LNCaP clone FGC (cell line): ENCODE results near the gene MOB4.

ENCODE experiments used
- DNase-seq: peaks from one replicate; pipeline ENCODE4 v3.0.0-alpha.2; 2011; ENCODE audit warnings: low read depth
- H3K4me3 ChIP-seq: 2 replicates; pipeline ENCODE4 v1.5.1; 2011; ENCODE audit warnings: mild to moderate bottlenecking, low read depth, low read length, control low read depth
- TF ChIP-seq, protein P1 (sequence below): IDR thresholded peaks from 2 replicates; pipeline ENCODE4 v1.5.1; 2012; ENCODE audit warnings: mild to moderate bottlenecking; ENCODE audit not compliant: control insufficient read depth, insufficient read depth; ENCODE audit errors: extremely low read depth

MOB4 gene

DNA sequence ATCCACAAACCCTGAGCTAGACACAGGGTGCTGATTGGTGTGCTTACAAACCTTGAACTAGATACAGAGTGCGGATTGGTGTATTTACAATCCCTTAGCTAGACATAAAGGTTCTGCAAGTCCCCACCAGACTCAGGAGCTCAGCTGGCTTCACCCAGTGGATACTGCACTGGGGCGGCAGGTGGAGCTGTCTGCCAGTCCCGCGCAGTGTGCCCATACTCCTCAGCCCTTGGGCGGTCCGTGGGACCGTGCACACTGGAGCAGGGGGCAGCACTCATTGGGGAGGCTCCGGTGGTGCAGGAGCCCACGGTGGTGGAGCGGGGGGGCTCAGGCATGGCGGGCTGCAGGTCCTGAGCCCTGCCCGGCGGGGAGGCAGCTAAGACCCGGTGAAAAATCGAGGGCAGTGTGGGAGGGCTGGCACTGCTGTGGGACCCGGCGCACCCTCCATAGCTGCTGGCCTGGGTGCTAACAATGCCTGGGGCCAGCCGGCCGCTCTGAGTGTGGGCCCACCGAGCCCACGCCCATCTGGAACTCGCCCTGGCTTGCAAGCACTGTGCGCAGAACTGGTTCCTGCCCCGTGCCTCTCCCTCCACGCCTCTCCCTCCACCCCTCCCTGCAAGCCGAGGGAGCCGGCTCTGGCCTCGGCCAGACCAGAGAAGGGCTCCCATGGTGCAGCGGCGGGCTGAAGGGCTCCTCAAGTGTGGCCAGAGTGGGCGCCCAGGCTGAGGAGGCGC lies 75.6 kb downstream of the MOB4 start:
- TF ChIP-seq, protein P1, sequence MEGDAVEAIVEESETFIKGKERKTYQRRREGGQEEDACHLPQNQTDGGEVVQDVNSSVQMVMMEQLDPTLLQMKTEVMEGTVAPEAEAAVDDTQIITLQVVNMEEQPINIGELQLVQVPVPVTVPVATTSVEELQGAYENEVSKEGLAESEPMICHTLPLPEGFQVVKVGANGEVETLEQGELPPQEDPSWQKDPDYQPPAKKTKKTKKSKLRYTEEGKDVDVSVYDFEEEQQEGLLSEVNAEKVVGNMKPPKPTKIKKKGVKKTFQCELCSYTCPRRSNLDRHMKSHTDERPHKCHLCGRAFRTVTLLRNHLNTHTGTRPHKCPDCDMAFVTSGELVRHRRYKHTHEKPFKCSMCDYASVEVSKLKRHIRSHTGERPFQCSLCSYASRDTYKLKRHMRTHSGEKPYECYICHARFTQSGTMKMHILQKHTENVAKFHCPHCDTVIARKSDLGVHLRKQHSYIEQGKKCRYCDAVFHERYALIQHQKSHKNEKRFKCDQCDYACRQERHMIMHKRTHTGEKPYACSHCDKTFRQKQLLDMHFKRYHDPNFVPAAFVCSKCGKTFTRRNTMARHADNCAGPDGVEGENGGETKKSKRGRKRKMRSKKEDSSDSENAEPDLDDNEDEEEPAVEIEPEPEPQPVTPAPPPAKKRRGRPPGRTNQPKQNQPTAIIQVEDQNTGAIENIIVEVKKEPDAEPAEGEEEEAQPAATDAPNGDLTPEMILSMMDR: no peak
- DNase-seq: no peak

GRCh38 chr2:197596766-197597165 lies 80.9 kb downstream of the MOB4 start:
- TF ChIP-seq, protein P1: no peak
- H3K4me3 ChIP-seq: no peak overlapping the region
- no peak for DNase-seq

More for the DNA sequence above, 75.6 kb downstream of the MOB4 start:
- H3K4me3 ChIP-seq: no peak overlapping the region

DNA sequence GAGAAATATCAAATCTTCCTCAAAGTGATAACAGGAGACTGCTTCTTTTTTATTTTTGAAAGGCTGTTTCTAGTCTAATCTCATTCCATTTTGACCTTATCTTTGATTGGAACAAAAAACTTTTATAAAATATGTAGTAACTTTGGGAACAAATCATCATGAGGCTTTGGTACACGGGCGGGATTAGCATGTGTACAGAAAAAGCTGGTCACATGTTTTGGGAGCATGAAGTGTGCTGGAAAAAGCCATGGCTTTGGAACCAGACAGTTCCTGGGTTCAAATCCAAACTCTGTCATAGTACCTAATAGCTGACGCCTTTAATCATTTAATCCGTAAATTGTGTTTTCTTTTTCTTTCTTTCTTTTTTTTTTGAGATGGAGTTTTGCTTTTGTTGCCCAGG lies 81.3 kb downstream of the MOB4 start:
- TF ChIP-seq, protein P1: no peak

GRCh38 chr2:197598450-197598849 lies 82.6 kb downstream of the MOB4 start:
- no peak overlapping the region for H3K4me3 ChIP-seq
- no peak for DNase-seq
- TF ChIP-seq, protein P1: no peak

More for the DNA sequence above, 81.3 kb downstream of the MOB4 start:
- DNase-seq: no peak
- H3K4me3 ChIP-seq: no peak overlapping the region

DNA sequence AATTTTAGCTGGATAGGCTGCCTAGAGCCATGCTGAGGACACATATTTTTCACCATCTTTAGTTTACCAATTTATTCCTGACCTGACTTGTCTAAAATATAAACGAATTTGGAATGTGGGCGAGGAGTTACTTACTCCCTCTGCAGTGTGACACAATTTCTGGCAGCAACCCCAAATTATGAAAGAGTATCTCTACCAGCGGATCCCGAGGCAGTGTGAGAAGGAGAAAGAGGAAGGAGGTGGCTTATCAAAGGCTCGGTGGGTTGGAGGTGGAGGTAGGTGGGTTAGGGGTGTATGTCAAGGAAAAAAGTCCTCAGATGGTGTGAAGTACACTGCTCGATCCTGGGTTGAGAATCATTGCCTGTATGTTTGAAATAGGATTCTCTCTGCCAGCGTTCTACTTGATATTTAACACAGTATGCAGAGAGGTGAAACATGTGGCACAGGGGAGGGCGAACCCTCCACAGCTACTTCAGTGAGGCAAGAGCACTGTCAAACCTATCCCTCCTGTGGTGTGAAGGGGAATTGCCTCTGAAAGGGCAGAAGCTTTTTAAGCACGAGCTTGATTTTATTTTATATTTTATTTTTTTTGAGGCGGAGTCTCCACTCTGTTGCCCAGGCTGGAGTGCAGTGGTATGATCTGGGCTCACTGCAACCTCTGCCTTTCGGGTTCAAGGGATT lies 83.6 kb downstream of the MOB4 start:
- no peak overlapping the region for H3K4me3 ChIP-seq
- TF ChIP-seq, protein P1: peak; percentile 46; the same call in 1 of the 2 replicates
- no peak for DNase-seq

GRCh38 chr2:197600306-197600705 lies 84.4 kb downstream of the MOB4 start:
- TF ChIP-seq, protein P1: no peak
- no peak for DNase-seq
- H3K4me3 ChIP-seq: no peak overlapping the region
